GM12891 (cell line): ENCODE measurements around the gene COL4A2.
A peak's percentile ranks its signal among the peaks of the same experiment; 100 is the strongest.

Experiments
- DNase-seq: peaks from one replicate; pipeline ENCODE4 v3.0.0; 2011; ENCODE audit warnings: low spot score; ENCODE audit not compliant: insufficient read length
- FAIRE-seq: peaks from 2 replicates; lab custom pipeline; 2011; peaks lifted over from hg19 to GRCh38; lab: Jason Lieb, UNC
- PAX5 ChIP-seq: IDR thresholded peaks from 2 replicates; pipeline ENCODE4 v1.6.1; 2011; ENCODE audit warnings: low read length, moderate library complexity, mild to moderate bottlenecking; ENCODE audit not compliant: insufficient read depth, severe bottlenecking
- POLR2A ChIP-seq: IDR thresholded peaks from 2 replicates; pipeline ENCODE4 v1.6.1; 2011; ENCODE audit warnings: low read depth, low read length, control low read depth
- POLR2AphosphoS5 ChIP-seq: IDR thresholded peaks from 2 replicates; pipeline ENCODE4 v1.6.1; 2011; ENCODE audit warnings: low read depth, low read length, control low read depth
- POU2F2 ChIP-seq: IDR thresholded peaks from 2 replicates; pipeline ENCODE4 v1.6.1; 2011; ENCODE audit warnings: low read depth, mild to moderate bottlenecking, control low read depth, low read length, moderate library complexity
- SPI1 ChIP-seq: IDR thresholded peaks from 2 replicates; pipeline ENCODE4 v1.6.1; 2011; ENCODE audit warnings: low read depth, low read length, control low read depth
- TAF1 ChIP-seq: IDR thresholded peaks from 2 replicates; pipeline ENCODE4 v1.6.1; 2011; ENCODE audit warnings: low read depth, low read length, control low read depth

The COL4A2 gene

GRCh38 chr13:110470272-110471009 is 163.4 kb downstream of the COL4A2 start:
- peak; percentile 48 for FAIRE-seq
- TF ChIP-seq PAX5 (no peak), POU2F2 (no peak), SPI1 (peak; percentile 41), POLR2A (no peak)

GRCh38 chr13:110471156-110471832 is 164.2 kb downstream of the COL4A2 start:
- DNase-seq (peak; percentile 44), FAIRE-seq (no peak)
- no peak for TF ChIP-seq PAX5
- no peak for TF ChIP-seq POLR2AphosphoS5
- TF ChIP-seq SPI1 = peak; percentile 96
- TF ChIP-seq POU2F2 = peak; percentile 53; the same call in 1 of the 2 replicates

More at GRCh38 chr13:110470272-110471009, 163.4 kb downstream of the COL4A2 start:
- DNase-seq = no peak

GRCh38 chr13:110471833-110472162 is 164.7 kb downstream of the COL4A2 start:
- DNase-seq (peak; percentile 80), FAIRE-seq (peak; percentile 98)

GRCh38 chr13:110472904-110473563 is 165.9 kb downstream of the COL4A2 start:
- DNase-seq (no peak), FAIRE-seq (no peak)
- TF ChIP-seq TAF1 (no peak), POLR2A (no peak), SPI1 (no peak), PAX5 (no peak), POU2F2 (no peak)

More at GRCh38 chr13:110471833-110472162, 164.7 kb downstream of the COL4A2 start:
- peak; percentile 98 for TF ChIP-seq SPI1
- no peak for TF ChIP-seq TAF1
- peak; percentile 92 for TF ChIP-seq POU2F2
- TF ChIP-seq PAX5 = peak; percentile 95
- peak; percentile 74; the same call in 1 of the 2 replicates for TF ChIP-seq POLR2AphosphoS5
- peak; percentile 79; the same call in 1 of the 2 replicates for TF ChIP-seq POLR2A

- no peak for DNase-seq
- TF ChIP-seq POLR2A (no peak), POU2F2 (no peak), SPI1 (no peak)
- peak; percentile 93 for FAIRE-seq
These were observed 167.6 kb downstream of the COL4A2 start for GRCh38 chr13:110474713-110475112.

- DNase-seq (no peak), FAIRE-seq (no peak)
- no peak for TF ChIP-seq SPI1
- TF ChIP-seq TAF1 = no peak
- TF ChIP-seq PAX5 = no peak
- TF ChIP-seq POLR2AphosphoS5 = no peak
- TF ChIP-seq POU2F2 = no peak
- TF ChIP-seq POLR2A = no peak
These were observed 168.0 kb downstream of the COL4A2 start for GRCh38 chr13:110475117-110475516.

- TF ChIP-seq SPI1 (no peak; the same call in 1 of the 2 replicates), POU2F2 (no peak), TAF1 (no peak), POLR2A (no peak), PAX5 (no peak), POLR2AphosphoS5 (no peak)
- no peak for FAIRE-seq
- DNase-seq = no peak
These were observed 168.6 kb downstream of the COL4A2 start for GRCh38 chr13:110475550-110476219.

- no peak for DNase-seq
- no peak for FAIRE-seq
- TF ChIP-seq POLR2AphosphoS5 = no peak
- TF ChIP-seq SPI1 = no peak
- TF ChIP-seq POU2F2 = no peak
- TF ChIP-seq PAX5 = no peak
- TF ChIP-seq TAF1 = no peak
- no peak for TF ChIP-seq POLR2A
These were observed 169.1 kb downstream of the COL4A2 start for GRCh38 chr13:110476220-110476617.

GRCh38 chr13:110477706-110478245 is 170.7 kb downstream of the COL4A2 start:
- DNase-seq (no peak), FAIRE-seq (no peak)
- TF ChIP-seq PAX5 = no peak
- TF ChIP-seq POLR2AphosphoS5 = no peak
- TF ChIP-seq SPI1 = no peak
- TF ChIP-seq POLR2A = no peak
- TF ChIP-seq TAF1 = no peak
- no peak for TF ChIP-seq POU2F2
